Cardiac muscle cell (in vitro differentiated cells and primary cell): ENCODE data around the gene KLHDC4. TPM values are rescaled to one million over a fixed set of nuclear protein-coding genes. Genes with fewer than 3 reads are reported as not detected.
"Not testable (repeated sequence)": the region's sequence is repeated elsewhere in the genome, so short reads cannot be mapped to it uniquely, and the experiment has no call there.

Experiments used
- DNase-seq, 2 donors: peaks; one replicate each; pipeline versions ENCODE4 v3.0.0 to v3.0.0-alpha.2; 2010 to 2017; ENCODE audit warnings: low read depth in 1 of 2, low spot score in 1 of 2
- H3K27ac ChIP-seq: fragments of 200-600 bp; sonication (generic); 2 replicates; pipeline ENCODE4 v1.5.1; 2016
- H3K27me3 ChIP-seq: fragments of 200-600 bp; sonication (generic); 2 replicates; pipeline ENCODE4 v1.6.0; 2016; ENCODE audit warnings: control low read depth
- H3K36me3 ChIP-seq: fragments of 200-600 bp; sonication (generic); 2 replicates; pipeline ENCODE4 v1.5.1; 2016; ENCODE audit warnings: control low read depth
- H3K4me1 ChIP-seq: fragments of 200-600 bp; sonication (generic); 2 replicates; pipeline ENCODE4 v1.8.1; 2017; ENCODE audit warnings: low read depth, mild to moderate bottlenecking, mixed run types
- H3K4me3 ChIP-seq: fragments of 200-600 bp; sonication (generic); 2 replicates; pipeline ENCODE4 v1.5.1; 2016; ENCODE audit warnings: mild to moderate bottlenecking
- H3K9me3 ChIP-seq: fragments of 200-600 bp; sonication (generic); 2 replicates; pipeline ENCODE4 v1.5.1; 2017; ENCODE audit warnings: low read depth, mild to moderate bottlenecking, control low read depth
- CTCF ChIP-seq: IDR thresholded peaks from 2 replicates; pipeline ENCODE4 v1.5.1; 2012; ENCODE audit warnings: low read depth, mild to moderate bottlenecking, low read length
- polyA plus RNA-seq: library from polyadenylated mRNA; unstranded; fragments of >200 nt; fragmentation: Nextera tagmentation; extraction: Ambion mirVana; gene quantifications from 2 replicates; pipeline ENCODE4 v1.2.1, GENCODE V29; 2016
- total RNA-seq: library from RNA; depleted of rRNA; stranded (reverse); fragments of >200 nt; gene quantifications from 2 replicates; pipeline ENCODE4 v1.2.3, GENCODE V29; 2016

KLHDC4 gene
- total and polyA plus RNA-seq, 2 experiments from 2014 or later, result 13.7 to 18.0 TPM

GRCh38 chr16:87728026-87728425 is 37.8 kb downstream of the KLHDC4 start:
- no peak overlapping the region for H3K27ac ChIP-seq
- peak in 1 of 2 donors; percentile 34 for DNase-seq
- H3K27me3 ChIP-seq, result no peaks in the 10 kb centered on the region

DNA sequence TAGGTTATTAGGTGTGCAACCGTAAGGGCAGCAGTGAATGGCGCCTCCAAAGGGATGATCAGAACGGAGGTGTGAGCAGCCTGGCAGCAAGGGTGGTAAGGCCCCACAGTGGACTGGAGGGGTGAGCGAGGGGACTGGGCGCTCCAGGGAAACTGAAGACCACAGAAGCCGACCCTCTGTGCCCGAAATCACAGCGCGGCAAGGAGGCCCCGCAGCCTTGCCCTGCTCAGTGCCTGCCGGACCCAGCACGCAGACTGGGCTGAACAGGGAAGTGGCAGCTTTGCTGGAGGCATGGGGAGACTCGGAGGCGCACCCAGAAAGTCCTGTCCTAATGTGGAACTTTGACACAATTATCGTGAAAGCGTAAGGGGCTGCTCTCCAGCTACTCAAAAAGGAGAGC is 38.4 kb downstream of the KLHDC4 start:
- TF ChIP-seq CTCF, result no peak
- no peaks in the 10 kb centered on the region for H3K9me3 ChIP-seq
- peaks cover 24% of the 10 kb centered on the region for H3K4me1 ChIP-seq
- no peak for DNase-seq
- no peak overlapping the region for H3K4me3 ChIP-seq
- H3K36me3 ChIP-seq, result no peaks in the 10 kb centered on the region
- H3K27me3 ChIP-seq, result no peaks in the 10 kb centered on the region
- no peak overlapping the region for H3K27ac ChIP-seq

More at GRCh38 chr16:87728026-87728425, 37.8 kb downstream of the KLHDC4 start:
- Histone ChIP-seq H3K4me3 (no peak overlapping the region), H3K36me3 (no peaks in the 10 kb centered on the region), H3K9me3 (no peaks in the 10 kb centered on the region), H3K4me1 (peaks cover 17% of the 10 kb centered on the region)
- no peak for TF ChIP-seq CTCF

- DNase-seq, H3K36me3 ChIP-seq, H3K9me3 ChIP-seq, H3K27ac ChIP-seq, H3K27me3 ChIP-seq, H3K4me3 ChIP-seq: not testable (repeated sequence)
- peaks cover 31% of the 10 kb centered on the region for H3K4me1 ChIP-seq
These were observed 39.2 kb downstream of the KLHDC4 start for GRCh38 chr16:87726577-87726976.

GRCh38 chr16:87725596-87726235 is 40.1 kb downstream of the KLHDC4 start:
- TF ChIP-seq CTCF, result no peak
- H3K27me3 ChIP-seq, result no peaks in the 10 kb centered on the region
- peak overlapping the region; percentile 79 for H3K27ac ChIP-seq
- peaks cover 39% of the 10 kb centered on the region for H3K4me1 ChIP-seq
- H3K9me3 ChIP-seq, result no peaks in the 10 kb centered on the region
- H3K4me3 ChIP-seq, result no peak overlapping the region
- no peaks in the 10 kb centered on the region for H3K36me3 ChIP-seq
- DNase-seq, result peak; percentile 21 to 92

- Histone ChIP-seq H3K4me3 (no peak overlapping the region), H3K27ac (no peak overlapping the region), H3K9me3 (no peaks in the 10 kb centered on the region), H3K4me1 (peaks cover 38% of the 10 kb centered on the region), H3K36me3 (no peaks in the 10 kb centered on the region), H3K27me3 (no peaks in the 10 kb centered on the region)
- TF ChIP-seq CTCF, result no peak
- DNase-seq, result no peak
These were observed 41.1 kb downstream of the KLHDC4 start for GRCh38 chr16:87724490-87725291.

DNA sequence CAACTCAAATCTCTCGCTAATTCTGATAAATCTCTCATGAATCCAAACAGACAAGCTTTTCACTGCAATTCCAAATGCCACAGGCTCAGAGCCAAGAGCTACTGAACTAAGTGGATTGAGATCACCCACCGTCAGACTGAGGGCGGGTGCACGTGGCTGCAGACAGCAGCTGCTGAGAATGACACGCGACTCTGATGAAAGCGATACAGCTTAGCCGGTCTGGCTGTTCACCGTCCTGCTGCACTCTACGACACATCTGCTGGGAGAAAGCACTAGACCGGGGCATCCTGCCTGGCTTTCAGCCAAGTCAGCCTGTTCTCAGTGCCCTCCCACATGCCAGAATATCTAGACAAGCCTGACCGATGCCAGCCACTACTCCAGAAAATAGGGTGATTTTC is 42.6 kb downstream of the KLHDC4 start:
- H3K4me1 ChIP-seq, result peaks cover 33% of the 10 kb centered on the region
- peak; percentile 71 to 72 for DNase-seq
- H3K27me3 ChIP-seq, result no peaks in the 10 kb centered on the region
- no peaks in the 10 kb centered on the region for H3K36me3 ChIP-seq
- no peak overlapping the region for H3K4me3 ChIP-seq
- no peak overlapping the region for H3K27ac ChIP-seq
- no peaks in the 10 kb centered on the region for H3K9me3 ChIP-seq
- no peak for TF ChIP-seq CTCF
